Esophagus squamous epithelium (tissue), 4 donors: Measurements from ENCODE around the gene NUFIP2.

ENCODE experiments used
- POLR2A ChIP-seq, 4 donors: fragments of 450-650 bp; IDR thresholded peaks; one replicate each; pipeline ENCODE4 v1.6.1; 2017; ENCODE audit warnings: antibody characterized with exemption in 4 of 4, mild to moderate bottlenecking in 4 of 4, moderate library complexity in 3 of 4
- TF ChIP-seq, protein P1 (sequence below), 6 experiments: fragments of 450-650 bp in 4 of 6; fragments of 200-600 bp in 2 of 6; sonication (generic) in 2 of 6; IDR thresholded peaks; one replicate each; pipeline ENCODE4 v1.5.1; 2016 to 2019; ENCODE audit warnings: antibody characterized with exemption in 6 of 6, mild to moderate bottlenecking in 4 of 6, moderate library complexity in 4 of 6

DNA sequence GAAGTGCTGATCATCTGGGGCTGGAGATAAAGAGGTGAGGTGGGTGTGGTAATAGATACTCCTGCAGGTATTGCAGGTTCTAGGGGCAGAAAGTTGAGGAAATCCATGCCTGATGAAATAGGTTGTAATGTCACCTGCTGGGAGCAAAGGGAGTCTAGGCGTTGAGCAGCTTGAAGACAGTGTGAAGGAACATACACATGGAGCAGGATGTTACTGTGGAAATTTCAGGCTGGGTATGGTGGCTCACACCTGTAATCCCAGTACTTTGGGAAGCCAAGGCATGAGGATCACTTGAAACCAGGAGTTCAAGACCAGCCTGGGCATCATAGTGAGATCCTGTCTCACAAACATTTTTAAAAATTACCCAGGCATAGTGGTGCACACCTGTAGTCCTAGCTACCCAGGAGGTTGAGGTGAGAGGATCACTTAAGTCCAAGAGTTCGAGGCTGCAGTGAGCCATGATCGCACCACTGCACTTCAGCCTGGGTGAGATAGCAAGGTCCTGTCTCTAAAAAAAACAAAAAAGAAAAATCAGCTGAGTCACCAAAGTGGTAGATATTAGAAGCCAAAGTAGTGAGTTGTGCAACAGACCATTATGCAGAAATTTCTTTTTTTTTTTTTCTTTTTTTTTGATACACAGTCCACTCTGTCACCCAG is 56.3 kb downstream of the NUFIP2 start:
- TF ChIP-seq, protein P1, sequence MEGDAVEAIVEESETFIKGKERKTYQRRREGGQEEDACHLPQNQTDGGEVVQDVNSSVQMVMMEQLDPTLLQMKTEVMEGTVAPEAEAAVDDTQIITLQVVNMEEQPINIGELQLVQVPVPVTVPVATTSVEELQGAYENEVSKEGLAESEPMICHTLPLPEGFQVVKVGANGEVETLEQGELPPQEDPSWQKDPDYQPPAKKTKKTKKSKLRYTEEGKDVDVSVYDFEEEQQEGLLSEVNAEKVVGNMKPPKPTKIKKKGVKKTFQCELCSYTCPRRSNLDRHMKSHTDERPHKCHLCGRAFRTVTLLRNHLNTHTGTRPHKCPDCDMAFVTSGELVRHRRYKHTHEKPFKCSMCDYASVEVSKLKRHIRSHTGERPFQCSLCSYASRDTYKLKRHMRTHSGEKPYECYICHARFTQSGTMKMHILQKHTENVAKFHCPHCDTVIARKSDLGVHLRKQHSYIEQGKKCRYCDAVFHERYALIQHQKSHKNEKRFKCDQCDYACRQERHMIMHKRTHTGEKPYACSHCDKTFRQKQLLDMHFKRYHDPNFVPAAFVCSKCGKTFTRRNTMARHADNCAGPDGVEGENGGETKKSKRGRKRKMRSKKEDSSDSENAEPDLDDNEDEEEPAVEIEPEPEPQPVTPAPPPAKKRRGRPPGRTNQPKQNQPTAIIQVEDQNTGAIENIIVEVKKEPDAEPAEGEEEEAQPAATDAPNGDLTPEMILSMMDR (IDR thresholded peaks at IDR 0.05): no peak
- no peak for TF ChIP-seq POLR2A (IDR thresholded peaks at IDR 0.05)
